Astrocyte (in vitro differentiated cells and primary cell): ENCODE measurements around the gene RNF227. TPM values are rescaled to one million over a fixed set of nuclear protein-coding genes. Genes with fewer than 3 reads are reported as not detected.

Experiments
- DNase-seq: peaks from one replicate; pipeline ENCODE4 v3.0.0-alpha.2; 2010; ENCODE audit warnings: low read depth
- FAIRE-seq: peaks from 2 replicates; lab custom pipeline; 2011; peaks lifted over from hg19 to GRCh38; lab: Jason Lieb, UNC
- H2AFZ ChIP-seq: 2 replicates; pipeline ENCODE4 v1.6.0; 2012; ENCODE audit warnings: low read depth, low read length, inconsistent platforms
- H3K27ac ChIP-seq: 2 replicates; pipeline ENCODE4 v1.5.1; 2011; ENCODE audit warnings: low read depth, low read length, inconsistent platforms
- H3K27me3 ChIP-seq: 2 replicates; pipeline ENCODE4 v1.6.0; 2011; ENCODE audit warnings: low read length, inconsistent platforms; ENCODE audit not compliant: insufficient read depth
- H3K36me3 ChIP-seq: 2 replicates; pipeline ENCODE4 v1.5.1; 2011; ENCODE audit warnings: low read length, inconsistent platforms; ENCODE audit not compliant: insufficient read depth
- H3K4me1 ChIP-seq: 2 replicates; pipeline ENCODE4 v1.5.1; 2011; ENCODE audit warnings: low read length, inconsistent platforms; ENCODE audit not compliant: insufficient read depth
- H3K4me2 ChIP-seq: 2 replicates; pipeline ENCODE4 v1.6.0; 2012; ENCODE audit warnings: low read length, inconsistent platforms
- H3K4me3 ChIP-seq: 2 replicates; pipeline ENCODE4 v1.5.1; 2011; ENCODE audit warnings: low read depth, mild to moderate bottlenecking, low read length, inconsistent platforms; ENCODE audit not compliant: insufficient read depth
- H3K79me2 ChIP-seq: 2 replicates; pipeline ENCODE4 v1.6.0; 2012; ENCODE audit warnings: mild to moderate bottlenecking, low read length, inconsistent platforms; ENCODE audit not compliant: insufficient read depth
- H3K9ac ChIP-seq: 2 replicates; pipeline ENCODE4 v1.6.0; 2012; ENCODE audit warnings: mild to moderate bottlenecking, low read length, inconsistent platforms
- H3K9me3 ChIP-seq: 2 replicates; pipeline ENCODE4 v1.5.1; 2012; ENCODE audit warnings: low read depth, mild to moderate bottlenecking, low read length, inconsistent platforms; ENCODE audit not compliant: insufficient read depth
- H4K20me1 ChIP-seq: 2 replicates; pipeline ENCODE4 v1.6.0; 2012; ENCODE audit warnings: low read length, inconsistent platforms; ENCODE audit not compliant: insufficient read depth
- H3K27ac Mint-ChIP-seq: one replicate; pipeline ENCODE4 v1.8.0; 2021; ENCODE audit warnings: mild to moderate bottlenecking, mixed read lengths; ENCODE audit not compliant: unreplicated experiment
- H3K27me3 Mint-ChIP-seq: one replicate; pipeline ENCODE4 v1.8.0; 2021; ENCODE audit warnings: low read depth, mixed read lengths; ENCODE audit not compliant: unreplicated experiment
- H3K36me3 Mint-ChIP-seq: one replicate; pipeline ENCODE4 v1.8.0; 2021; ENCODE audit warnings: low read depth, mixed read lengths; ENCODE audit not compliant: unreplicated experiment
- H3K4me1 Mint-ChIP-seq: one replicate; pipeline ENCODE4 v1.8.0; 2021; ENCODE audit warnings: low read depth, mixed read lengths; ENCODE audit not compliant: unreplicated experiment
- H3K4me3 Mint-ChIP-seq: one replicate; pipeline ENCODE4 v1.8.0; 2021; ENCODE audit warnings: mild to moderate bottlenecking, moderate library complexity, mixed read lengths; ENCODE audit not compliant: unreplicated experiment
- H3K9me3 Mint-ChIP-seq: one replicate; pipeline ENCODE4 v1.8.0; 2021; ENCODE audit warnings: mild to moderate bottlenecking, mixed read lengths; ENCODE audit not compliant: unreplicated experiment
- EZH2 ChIP-seq: IDR thresholded peaks from 2 replicates; pipeline ENCODE4 v1.6.1; 2012; ENCODE audit warnings: mild to moderate bottlenecking, low read length, inconsistent platforms; ENCODE audit not compliant: insufficient read depth
- total RNA-seq: library from RNA; stranded (reverse); gene quantifications from 2 replicates; pipeline ENCODE4 v1.2.1, GENCODE V29; 2021
- TF ChIP-seq, protein P1 (sequence below): IDR thresholded peaks from 2 replicates; pipeline ENCODE4 v1.5.1; 2011; ENCODE audit warnings: low read depth, mild to moderate bottlenecking, inconsistent platforms, low read length, moderate library complexity; ENCODE audit not compliant: insufficient read depth

The RNF227 gene
- total RNA-seq, 1 donor from 2014 or later = 0.54 TPM

DNA sequence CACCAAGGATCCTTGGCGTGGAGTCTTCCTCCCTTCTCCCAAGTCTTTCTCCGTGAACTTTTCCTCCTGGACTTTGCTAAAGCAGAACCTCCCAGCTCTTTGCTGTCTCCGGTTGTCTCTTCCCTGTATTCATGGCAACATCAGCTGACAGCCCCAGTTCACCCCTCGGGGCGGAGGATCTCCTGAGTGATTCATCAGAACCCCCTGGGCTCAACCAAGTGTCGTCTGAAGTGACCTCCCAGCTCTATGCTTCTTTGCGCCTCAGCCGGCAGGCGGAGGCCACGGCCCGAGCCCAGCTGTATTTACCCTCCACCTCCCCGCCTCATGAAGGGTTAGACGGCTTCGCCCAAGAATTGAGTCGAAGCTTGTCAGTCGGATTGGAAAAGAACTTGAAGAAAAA lies 16.9 kb upstream of the RNF227 start:
- Histone ChIP-seq H3K4me1 (peaks cover 19% of the 10 kb centered on the region), H3K9me3 (no peaks in the 10 kb centered on the region), H3K4me2 (peak overlapping the region; percentile 96), H3K36me3 (peaks cover 11% of the 10 kb centered on the region), H3K79me2 (peaks cover 47% of the 10 kb centered on the region), H3K27me3 (no peaks in the 10 kb centered on the region), H3K9ac (peak overlapping the region; percentile 94), H4K20me1 (peaks cover 28% of the 10 kb centered on the region), H3K4me3 (peak overlapping the region; percentile 90), H2AFZ (peak overlapping the region; percentile 91), H3K27ac (peak overlapping the region; percentile 93)
- Mint-ChIP-seq H3K9me3 (peaks cover 2% of the 10 kb centered on the region), H3K27ac (peak overlapping the region; percentile 90), H3K36me3 (peaks cover 12% of the 10 kb centered on the region), H3K4me3 (peak overlapping the region; percentile 95), H3K27me3 (peaks cover 13% of the 10 kb centered on the region), H3K4me1 (peaks cover 14% of the 10 kb centered on the region)
- no peak for TF ChIP-seq EZH2
- TF ChIP-seq, protein P1, sequence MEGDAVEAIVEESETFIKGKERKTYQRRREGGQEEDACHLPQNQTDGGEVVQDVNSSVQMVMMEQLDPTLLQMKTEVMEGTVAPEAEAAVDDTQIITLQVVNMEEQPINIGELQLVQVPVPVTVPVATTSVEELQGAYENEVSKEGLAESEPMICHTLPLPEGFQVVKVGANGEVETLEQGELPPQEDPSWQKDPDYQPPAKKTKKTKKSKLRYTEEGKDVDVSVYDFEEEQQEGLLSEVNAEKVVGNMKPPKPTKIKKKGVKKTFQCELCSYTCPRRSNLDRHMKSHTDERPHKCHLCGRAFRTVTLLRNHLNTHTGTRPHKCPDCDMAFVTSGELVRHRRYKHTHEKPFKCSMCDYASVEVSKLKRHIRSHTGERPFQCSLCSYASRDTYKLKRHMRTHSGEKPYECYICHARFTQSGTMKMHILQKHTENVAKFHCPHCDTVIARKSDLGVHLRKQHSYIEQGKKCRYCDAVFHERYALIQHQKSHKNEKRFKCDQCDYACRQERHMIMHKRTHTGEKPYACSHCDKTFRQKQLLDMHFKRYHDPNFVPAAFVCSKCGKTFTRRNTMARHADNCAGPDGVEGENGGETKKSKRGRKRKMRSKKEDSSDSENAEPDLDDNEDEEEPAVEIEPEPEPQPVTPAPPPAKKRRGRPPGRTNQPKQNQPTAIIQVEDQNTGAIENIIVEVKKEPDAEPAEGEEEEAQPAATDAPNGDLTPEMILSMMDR = no peak
- DNase-seq (peak; percentile 23), FAIRE-seq (no peak)

DNA sequence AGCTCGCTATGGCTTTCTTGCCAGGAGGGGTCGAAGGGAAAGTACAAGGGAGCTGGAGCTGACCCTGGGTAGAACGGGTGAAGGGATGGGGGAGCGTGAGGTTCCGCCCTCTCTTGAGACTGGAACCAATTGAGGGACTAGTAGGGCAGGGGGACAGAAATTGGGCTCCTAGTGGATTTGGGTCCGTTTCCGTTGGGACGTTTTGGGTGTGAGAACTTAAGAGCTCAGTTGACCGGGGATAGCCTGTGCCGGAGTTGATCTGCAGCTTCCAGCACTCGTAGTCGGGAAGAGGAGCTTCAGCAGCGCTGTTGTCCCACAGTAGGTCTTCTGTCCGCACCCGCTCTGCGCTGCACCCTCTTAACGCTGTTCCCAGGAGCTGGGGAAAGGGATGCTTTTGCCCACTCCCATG lies 16.4 kb upstream of the RNF227 start:
- H4K20me1 ChIP-seq = peaks cover 28% of the 10 kb centered on the region
- H3K4me2 ChIP-seq = peak overlapping the region; percentile 96
- H3K36me3 Mint-ChIP-seq = peaks cover 15% of the 10 kb centered on the region
- H3K9me3 Mint-ChIP-seq = peaks cover 5% of the 10 kb centered on the region
- H2AFZ ChIP-seq = peak overlapping the region; percentile 91
- peaks cover 47% of the 10 kb centered on the region for H3K79me2 ChIP-seq
- no peaks in the 10 kb centered on the region for H3K9me3 ChIP-seq
- peak overlapping the region; percentile 94 for H3K9ac ChIP-seq
- peak overlapping the region; percentile 90 for H3K27ac Mint-ChIP-seq
- H3K4me3 ChIP-seq = peak overlapping the region; percentile 90
- H3K27ac ChIP-seq = peak overlapping the region; percentile 93
- peaks cover 11% of the 10 kb centered on the region for H3K36me3 ChIP-seq
- peak overlapping the region; percentile 95 for H3K4me3 Mint-ChIP-seq
- FAIRE-seq = no peak
- TF ChIP-seq, protein P1 = no peak
- TF ChIP-seq EZH2 = no peak
- peaks cover 17% of the 10 kb centered on the region for H3K27me3 Mint-ChIP-seq
- H3K27me3 ChIP-seq = no peaks in the 10 kb centered on the region
- peak; percentile 25 for DNase-seq
- H3K4me1 ChIP-seq = peaks cover 19% of the 10 kb centered on the region
- peaks cover 14% of the 10 kb centered on the region for H3K4me1 Mint-ChIP-seq

GRCh38 chr17:7931709-7932482 lies 15.8 kb upstream of the RNF227 start, which contains the start of the genes CNTROB and TRAPPC1:
Gene CNTROB (plus strand): TSS chr17:7932206. CDS start chr17:7933080, 874 bp downstream.
Gene TRAPPC1 (minus strand): TSS chr17:7931946. CDS start chr17:7931829, 117 bp downstream.
- peaks cover 19% of the 10 kb centered on the region for H3K4me1 ChIP-seq
- peaks cover 21% of the 10 kb centered on the region for H3K36me3 Mint-ChIP-seq
- H3K9me3 ChIP-seq = no peaks in the 10 kb centered on the region
- peak within 1 kb of the TSS; percentile 90 for H3K4me3 ChIP-seq
- TF ChIP-seq, protein P1 = no peak
- no peak for TF ChIP-seq EZH2
- peak within 1 kb of the TSS; percentile 93 for H3K27ac ChIP-seq
- peaks cover 14% of the 10 kb centered on the region for H3K4me1 Mint-ChIP-seq
- H3K36me3 ChIP-seq = peaks cover 6% of the 10 kb centered on the region
- H3K27me3 Mint-ChIP-seq = peaks cover 23% of the 10 kb centered on the region
- no peaks in the 10 kb centered on the region for H3K27me3 ChIP-seq
- H3K79me2 ChIP-seq = peaks cover 47% of the 10 kb centered on the region
- H3K27ac Mint-ChIP-seq = peak within 1 kb of the TSS; percentile 90
- FAIRE-seq (no peak), DNase-seq (peak; percentile 94)
- peak within 1 kb of the TSS; percentile 91 for H2AFZ ChIP-seq
- peak within 1 kb of the TSS; percentile 95 for H3K4me3 Mint-ChIP-seq
- H3K9me3 Mint-ChIP-seq = peaks cover 5% of the 10 kb centered on the region
- peak within 1 kb of the TSS; percentile 94 for H3K9ac ChIP-seq
- peak within 1 kb of the TSS; percentile 96 for H3K4me2 ChIP-seq
- peaks cover 28% of the 10 kb centered on the region for H4K20me1 ChIP-seq
